ENCODE measurements around the gene RACGAP1. TPM values are rescaled to one million over a fixed set of nuclear protein-coding genes. Genes with fewer than 3 reads are reported as not detected.

RACGAP1 gene
- total RNA-seq, 1 donor: 69.1 TPM

DNA sequence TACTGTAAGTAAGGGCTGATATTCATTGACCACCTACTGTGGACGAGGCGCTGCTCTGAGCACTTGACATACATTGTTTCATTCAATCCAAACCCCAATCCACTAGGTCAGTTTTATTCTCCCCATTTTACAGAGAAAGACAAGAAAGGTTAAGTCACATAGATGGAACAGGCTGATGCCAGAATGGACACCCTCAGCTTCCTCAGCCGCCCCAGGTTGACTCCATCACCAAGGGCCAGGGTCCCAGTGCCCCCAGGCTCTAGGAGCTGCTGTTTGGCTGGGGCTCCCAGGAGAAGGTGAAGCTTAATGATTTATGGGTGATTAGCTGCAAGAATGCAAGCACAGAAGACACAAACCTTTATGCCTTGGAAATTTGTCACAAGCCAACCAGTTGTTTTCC is 75.4 kb downstream of the RACGAP1 start:
- no peak for DNase-seq (ENCODE audit: low read depth)
- no peak for TF ChIP-seq CTCF (IDR thresholded peaks at IDR 0.05; ENCODE audit: insufficient read depth, low read depth, low read length)
- no peak overlapping the region for H3K4me3 ChIP-seq (ENCODE audit: low read depth, low read length)

- DNase-seq (ENCODE audit: low read depth): no peak
- H3K4me3 ChIP-seq (ENCODE audit: low read depth, low read length): no peak overlapping the region
- TF ChIP-seq CTCF (IDR thresholded peaks at IDR 0.05; ENCODE audit: insufficient read depth, low read depth, low read length): no peak
These were observed 76.1 kb downstream of the RACGAP1 start for GRCh38 chr12:49948866-49949845.

GRCh38 chr12:49947593-49948226 is 77.6 kb downstream of the RACGAP1 start:
- H3K4me3 ChIP-seq (ENCODE audit: low read depth, low read length): no peak overlapping the region
- no peak for DNase-seq (ENCODE audit: low read depth)
- TF ChIP-seq CTCF (IDR thresholded peaks at IDR 0.05; ENCODE audit: insufficient read depth, low read depth, low read length): no peak

GRCh38 chr12:49946497-49946896 is 78.8 kb downstream of the RACGAP1 start:
- no peak for TF ChIP-seq CTCF (IDR thresholded peaks at IDR 0.05; ENCODE audit: insufficient read depth, low read depth, low read length)
- no peak for DNase-seq (ENCODE audit: low read depth)

DNA sequence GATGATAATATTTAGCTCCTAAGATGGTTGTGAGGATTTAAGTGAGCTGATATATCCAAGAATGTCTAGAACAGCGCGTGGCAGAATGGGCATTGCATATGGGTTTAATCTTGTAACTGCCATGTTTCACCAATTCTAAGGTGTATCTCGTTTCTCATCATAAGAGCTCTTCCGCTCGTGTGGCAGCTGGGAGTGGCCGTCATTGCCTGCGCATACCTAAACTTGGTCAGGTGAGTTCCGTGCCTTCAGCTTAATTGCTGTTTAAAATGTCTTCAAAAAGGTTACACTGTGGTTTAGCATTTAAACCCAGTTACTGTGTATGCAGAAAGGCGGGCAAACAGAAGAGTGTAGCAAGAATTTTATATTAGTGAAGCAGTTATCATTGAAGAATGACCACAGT is 79.2 kb downstream of the RACGAP1 start:
- H3K4me3 ChIP-seq (ENCODE audit: low read depth, low read length): no peak overlapping the region
- TF ChIP-seq CTCF (IDR thresholded peaks at IDR 0.05; ENCODE audit: insufficient read depth, low read depth, low read length): no peak
- no peak for DNase-seq (ENCODE audit: low read depth)

More at GRCh38 chr12:49946497-49946896, 78.8 kb downstream of the RACGAP1 start:
- H3K4me3 ChIP-seq (ENCODE audit: low read depth, low read length): no peak overlapping the region

DNA sequence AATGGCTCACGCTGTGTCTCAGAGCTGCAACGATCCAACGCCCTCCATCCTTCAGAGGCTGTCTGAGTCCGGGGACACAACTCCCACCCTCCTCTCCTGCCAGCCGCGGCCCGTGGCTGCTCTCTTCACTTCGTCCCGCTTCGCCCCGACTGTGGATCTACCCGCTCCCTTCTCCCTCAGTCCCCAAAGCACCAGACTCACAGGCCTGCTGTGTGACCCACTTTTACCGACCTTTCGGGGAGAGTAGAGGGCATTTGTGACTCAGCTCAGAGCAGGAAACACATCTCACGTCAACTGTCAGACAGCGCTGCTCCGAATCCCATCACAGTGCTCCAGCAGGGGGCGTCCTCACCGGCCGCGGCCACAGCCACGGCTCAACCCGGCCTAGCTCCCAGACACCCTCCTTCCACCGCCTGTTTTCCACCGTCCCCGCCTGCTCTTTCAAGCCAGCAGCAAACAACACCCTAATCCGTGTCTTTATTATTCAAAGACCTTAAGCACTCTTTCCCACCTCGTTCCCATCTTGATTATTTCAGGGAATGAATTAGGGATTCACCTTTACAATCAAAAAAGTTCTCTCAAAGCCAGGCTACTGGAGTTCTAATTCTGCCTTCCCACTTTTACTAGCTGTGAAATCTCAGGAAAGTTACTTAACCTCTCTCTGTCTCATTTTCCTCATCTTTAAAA is 79.8 kb downstream of the RACGAP1 start:
- peak; percentile 83 for DNase-seq (ENCODE audit: low read depth)
- TF ChIP-seq CTCF (IDR thresholded peaks at IDR 0.05; ENCODE audit: insufficient read depth, low read depth, low read length): peak; percentile 92
- H3K4me3 ChIP-seq (ENCODE audit: low read depth, low read length): peak overlapping the region; percentile 44
